Suppressor macrophage treated with lipopolysaccharide for 4 hours (primary cell): ENCODE data around the gene PLCB2.
A peak's percentile ranks its signal among the peaks of the same experiment; 100 is the strongest.

Experiments
- DNase-seq: peaks from one replicate; pipeline ENCODE4 v3.0.0-alpha.2; 2020

Gene PLCB2

DNA sequence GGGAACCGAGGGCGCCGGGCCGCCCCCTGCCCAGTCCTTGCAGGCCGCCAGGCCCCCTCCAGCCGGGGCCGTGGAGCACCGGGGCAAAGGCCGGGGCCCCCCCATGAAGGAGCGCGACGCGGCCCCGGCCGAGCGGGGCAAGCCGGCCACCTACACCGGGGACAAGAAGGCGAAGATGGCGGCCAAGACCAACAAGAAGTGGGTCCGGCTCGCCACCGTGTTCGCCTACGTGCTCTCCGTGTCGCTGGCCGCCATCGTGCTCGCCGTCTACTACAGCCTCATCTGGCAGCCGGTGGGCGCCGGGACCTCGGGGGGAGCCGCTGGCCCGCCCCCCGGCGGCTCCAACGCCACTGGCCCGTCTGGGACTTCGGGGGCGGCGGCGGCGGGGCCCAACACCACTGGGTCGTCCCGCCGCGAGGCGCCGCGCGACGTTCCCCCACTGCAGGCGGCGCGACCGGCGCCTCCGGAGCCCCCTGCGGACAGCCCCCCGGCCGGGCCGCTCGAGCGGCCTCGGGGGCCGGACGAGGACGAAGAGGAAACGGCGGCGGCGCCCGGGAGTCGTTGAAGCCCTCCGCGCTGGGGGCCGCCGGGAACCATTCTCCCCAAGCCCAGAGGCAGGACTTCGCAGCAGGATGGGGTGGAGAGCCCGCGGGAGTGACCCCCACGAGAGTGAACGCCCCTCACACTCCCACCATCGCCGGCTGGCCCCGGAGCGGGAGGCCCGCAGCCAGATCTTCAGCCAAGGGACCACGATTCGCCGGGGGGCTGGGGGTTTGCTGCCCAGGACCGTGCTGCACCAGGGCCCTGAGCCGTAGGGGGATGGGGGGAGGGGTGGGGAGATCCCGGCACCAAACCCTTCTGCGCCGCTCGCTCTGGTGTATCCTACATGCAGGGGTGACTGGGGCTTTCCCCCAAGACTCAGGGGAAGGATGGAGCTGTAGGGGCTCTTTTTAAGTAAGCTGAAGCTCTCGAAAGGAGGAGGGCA, 16.5 kb upstream of the PLCB2 start:
- peak; percentile 50 for DNase-seq

DNA sequence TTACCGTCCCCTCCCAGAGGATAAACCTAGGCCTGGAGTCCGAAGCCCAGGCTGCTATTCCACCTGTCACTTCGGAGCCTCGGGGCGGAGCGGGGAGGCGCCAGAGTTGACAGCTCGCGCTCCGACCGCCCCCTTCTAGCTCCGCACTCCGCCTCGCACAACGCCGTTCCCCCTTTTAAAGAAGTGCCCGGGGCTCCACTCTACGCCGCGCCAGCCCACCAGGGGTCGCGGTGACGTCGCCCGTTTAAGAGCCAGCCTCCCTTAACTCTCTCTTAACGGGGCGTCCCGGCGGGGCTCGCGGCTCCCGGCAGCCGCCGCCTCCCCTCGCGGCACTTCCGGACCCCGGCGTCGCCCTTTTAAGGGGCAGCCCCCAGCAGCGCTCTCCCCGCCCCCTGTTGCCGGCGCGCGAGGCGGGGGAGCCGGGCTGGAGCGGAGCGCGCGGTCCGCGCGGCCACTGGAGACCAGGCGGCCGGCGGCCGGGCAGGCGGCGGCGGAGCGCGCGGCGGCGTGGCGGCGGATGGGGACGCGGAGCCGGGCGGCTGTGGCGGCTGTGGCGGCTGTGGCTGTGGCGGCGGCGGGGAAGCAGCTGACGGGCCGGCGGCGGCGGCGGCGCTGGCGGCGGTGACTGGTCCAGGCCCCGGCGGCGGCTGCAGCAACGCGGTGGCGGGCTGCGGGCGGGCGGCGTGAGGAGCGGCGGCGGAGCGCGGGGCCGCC, 15.7 kb upstream of the PLCB2 start, which contains the start of gene INAFM2:
TSS of gene INAFM2 (plus strand) at position 454 of the 714 bp plus-strand sequence. CDS start 364 bp downstream, outside the sequence.
- peak; percentile 93 for DNase-seq

DNA sequence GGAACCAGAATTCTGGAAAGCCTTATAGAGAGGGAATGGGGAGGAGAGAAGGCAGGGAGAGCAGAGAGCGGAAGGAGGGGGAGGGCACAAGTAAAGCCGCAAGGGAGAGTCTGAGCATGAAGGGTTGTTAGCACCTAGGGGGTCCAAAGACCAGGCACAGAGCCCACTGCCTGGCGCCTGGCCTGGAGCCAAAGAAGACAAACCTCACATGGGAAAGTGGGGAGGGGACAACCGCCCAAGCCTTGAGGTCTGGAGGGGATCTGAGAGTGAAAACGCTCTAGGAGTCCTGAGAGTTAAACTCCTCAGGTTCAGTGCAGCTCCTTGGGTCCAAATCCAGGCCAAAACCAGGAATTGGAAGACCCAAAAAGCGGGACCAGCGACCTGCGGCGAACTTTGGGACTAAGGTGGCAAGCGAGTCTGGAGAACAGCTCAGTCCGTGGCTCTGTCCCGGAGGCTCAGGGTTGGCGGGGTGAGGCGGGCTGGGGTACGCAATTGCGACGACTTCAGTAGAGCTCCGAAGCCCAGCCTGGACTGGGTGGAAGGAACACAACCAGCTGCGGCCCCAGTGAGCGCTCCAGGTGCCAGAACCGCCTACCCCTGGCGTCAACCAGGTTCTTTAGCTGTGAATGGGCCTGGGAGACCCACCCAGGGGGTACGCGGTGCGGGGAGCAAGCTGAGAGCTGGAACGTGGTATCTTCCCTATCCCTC, 14.9 kb upstream of the PLCB2 start:
- DNase-seq: no peak

DNA sequence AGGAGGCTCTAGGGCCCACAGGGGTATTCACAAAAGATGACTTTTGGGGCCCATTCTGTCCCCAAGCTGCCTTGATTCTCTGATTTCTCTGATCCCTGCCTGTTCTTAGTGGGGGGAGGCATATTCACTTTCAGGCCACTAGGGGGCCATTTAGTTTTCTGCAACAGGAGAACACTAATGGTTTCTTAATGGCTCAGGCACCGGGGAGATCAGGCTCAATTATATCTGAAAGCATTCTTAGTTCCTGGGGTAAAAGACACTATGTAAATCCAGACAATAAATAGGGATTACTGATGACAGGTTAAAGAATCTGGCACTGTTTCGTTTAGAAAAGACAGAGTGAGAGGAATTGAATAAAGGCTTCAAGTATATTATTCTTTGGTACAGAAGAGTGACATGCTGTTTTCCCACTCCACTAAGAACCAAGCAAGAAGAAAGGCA, 13.2 kb upstream of the PLCB2 start:
- DNase-seq: peak; percentile 84

DNA sequence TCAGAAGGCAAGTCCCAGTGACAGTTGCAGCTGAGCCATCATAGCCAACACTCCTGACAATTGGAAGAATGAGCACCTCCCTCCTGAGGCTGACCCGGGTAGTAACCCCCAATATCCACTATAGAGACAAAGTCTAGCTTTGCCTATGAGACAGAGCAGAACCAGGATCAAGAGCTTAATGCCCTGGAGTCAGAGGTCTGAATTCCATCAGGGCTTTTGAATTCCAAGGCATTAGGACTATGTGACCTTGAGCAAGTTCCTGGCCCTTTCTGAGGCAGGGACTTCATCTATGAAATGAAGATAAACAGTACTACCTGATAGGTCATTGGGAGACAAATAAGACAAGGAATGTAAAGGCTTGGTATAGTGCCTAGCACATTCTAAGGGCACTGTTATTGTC, 12.7 kb upstream of the PLCB2 start:
- no peak for DNase-seq

DNA sequence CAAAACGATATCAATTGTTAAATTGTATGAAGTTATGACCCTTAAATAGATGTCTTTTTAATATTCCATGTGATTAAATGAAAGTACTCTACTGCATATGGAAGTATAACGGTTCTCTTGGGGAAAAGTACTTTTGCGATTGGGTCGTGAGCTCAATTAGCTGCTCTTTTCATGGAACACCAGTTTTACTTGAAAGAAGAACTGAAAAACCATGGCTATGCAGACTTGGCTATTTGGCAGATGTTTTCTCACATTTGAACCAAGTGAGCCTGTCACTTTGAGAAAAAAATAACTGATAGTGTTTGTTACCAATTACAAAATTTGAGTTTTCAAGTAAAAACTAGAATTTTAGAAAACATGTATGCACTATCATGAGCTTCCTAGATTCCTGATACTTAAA, 9.8 kb upstream of the PLCB2 start:
- no peak for DNase-seq

DNA sequence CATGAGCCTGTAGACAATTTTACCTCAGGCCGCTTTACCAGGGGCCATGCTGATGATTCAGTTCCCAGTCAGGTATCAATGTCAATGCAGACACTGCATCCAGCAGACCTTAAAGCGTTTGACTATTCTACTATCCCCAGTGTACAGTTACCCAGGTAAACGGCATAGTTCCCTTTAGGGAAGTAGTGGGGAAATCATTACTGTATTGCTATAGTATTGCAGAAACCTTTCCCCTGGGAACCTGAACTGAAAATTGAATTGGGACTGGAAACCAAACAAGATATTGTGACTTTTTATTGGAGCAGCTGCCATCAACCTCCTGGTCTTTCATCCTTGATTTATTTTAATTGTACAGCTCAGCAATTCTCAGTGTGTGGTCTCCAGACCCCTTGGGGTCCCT, 9.2 kb upstream of the PLCB2 start:
- DNase-seq: no peak

DNA sequence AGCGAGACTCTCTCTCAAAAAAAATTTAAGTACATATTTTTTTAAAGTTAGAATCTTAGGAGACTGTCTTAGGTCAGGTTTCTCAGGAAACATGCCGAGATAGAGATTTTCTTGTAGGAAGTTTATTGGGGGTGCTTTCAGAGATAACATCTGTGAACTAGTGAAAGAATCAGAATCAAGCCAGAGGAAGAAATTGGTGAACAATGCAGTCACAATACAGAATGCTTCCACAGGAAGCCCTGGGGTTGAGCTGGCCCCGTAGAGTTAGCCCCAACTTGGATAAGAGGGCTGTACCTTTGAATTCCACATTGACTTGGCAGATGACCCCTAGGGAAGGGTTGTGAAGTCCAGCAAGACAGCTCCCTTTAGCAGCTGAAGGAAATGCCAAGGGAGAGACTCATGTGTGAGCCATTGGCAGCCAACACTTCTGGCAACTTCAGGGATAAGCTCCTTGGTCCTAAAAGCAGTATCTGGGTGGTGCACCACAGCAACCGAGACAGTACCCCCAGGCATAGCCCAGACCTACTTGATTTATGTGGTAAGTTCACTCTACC, 7.1 kb upstream of the PLCB2 start:
- no peak for DNase-seq

DNA sequence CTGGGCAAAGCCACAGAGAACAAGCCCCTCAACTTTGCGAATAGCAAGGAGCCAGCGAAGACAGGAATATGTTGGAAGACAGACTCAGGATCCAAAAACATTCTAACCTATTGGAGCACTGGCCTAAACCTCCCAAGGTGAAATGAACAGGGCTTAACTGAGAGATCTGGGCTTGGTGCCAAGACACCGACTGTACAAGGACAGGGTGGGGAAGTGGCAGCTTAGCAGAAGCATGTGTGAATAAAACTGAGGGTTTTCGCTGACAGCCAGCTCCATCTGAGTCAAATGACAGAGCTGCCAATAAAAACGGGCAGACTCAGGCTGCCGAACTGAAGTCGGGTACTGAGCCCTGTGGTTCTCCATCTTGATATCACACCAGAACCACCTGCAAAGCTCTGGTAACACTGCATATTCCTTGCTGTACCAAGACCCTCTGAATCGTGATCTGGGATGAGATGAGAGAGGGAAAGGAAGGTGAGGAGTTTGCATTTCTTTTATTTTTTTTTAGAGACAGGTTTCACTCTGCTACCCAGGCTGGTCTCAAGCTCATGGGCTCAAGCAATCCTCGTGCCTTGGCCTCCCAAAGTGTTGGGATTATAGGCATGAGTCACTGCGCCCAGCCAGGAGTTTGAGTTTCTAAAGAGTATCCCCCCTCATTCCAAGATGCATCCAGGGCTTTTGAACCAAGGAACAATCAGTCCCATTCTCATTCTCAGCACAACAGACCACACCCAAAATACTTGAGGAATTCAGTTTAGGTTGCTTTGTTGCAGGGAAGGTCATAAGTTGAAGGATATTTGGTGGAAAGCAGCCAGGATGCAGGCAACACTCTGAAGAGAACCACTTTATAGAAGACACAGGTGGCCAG, 6.0 kb upstream of the PLCB2 start:
- DNase-seq: peak; percentile 61

DNA sequence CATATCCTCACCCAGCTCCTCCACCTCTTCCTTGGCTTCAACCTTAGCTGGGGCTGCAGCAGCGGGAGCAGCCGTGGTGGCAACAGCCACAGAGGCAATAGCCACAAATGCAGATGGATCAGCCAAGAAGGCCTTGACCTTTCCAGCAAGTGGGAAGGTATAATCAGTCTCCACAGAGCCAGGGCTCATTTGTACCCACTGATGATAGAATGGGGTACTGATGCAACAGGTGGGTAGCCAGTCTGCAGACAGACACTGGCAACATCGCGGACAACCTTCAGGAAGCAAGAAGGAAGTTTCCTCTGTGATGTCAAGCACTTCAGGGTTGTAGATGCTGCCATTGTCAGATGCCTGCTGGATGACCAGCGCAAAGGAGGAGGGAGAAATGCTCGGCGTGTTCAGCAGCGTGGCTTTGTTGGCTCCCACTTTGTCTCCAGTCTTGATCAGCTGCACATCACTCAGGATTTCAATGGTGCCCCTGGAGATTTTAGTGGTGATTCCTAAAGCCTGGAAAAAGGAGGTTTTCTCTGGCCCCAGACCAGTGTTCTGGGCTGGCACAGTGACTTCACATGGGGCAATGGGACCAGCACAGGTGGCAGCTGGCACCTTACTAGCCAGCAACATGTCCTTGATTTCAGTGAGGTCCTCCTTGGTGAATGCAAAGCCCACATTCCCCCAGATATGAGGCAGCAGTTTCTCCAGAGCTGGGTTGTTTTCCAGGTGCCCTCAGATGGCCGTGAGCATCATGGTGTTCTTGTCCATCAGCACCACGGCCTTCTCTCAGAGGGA, 4.8 kb upstream of the PLCB2 start:
- DNase-seq: no peak

DNA sequence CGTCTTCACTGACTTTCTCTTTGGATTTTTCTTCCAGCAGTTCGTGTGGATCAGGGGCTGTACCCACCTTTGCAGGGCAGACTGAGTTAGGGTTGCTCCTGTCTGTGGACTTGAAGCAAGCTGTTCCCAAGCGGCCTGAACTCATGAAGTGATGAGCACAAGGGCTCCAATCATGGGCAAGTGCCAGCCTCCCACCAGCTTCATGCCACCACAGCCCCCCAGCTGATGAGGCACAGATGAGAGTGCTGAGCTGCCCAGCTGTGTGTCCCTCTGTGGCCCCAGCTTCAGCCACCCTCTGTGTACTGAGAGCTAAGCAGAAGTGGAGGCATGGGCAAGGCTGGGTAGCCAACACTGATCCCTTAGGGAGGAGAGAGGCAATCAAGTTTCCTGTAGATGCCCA, 3.3 kb upstream of the PLCB2 start:
- DNase-seq: no peak

DNA sequence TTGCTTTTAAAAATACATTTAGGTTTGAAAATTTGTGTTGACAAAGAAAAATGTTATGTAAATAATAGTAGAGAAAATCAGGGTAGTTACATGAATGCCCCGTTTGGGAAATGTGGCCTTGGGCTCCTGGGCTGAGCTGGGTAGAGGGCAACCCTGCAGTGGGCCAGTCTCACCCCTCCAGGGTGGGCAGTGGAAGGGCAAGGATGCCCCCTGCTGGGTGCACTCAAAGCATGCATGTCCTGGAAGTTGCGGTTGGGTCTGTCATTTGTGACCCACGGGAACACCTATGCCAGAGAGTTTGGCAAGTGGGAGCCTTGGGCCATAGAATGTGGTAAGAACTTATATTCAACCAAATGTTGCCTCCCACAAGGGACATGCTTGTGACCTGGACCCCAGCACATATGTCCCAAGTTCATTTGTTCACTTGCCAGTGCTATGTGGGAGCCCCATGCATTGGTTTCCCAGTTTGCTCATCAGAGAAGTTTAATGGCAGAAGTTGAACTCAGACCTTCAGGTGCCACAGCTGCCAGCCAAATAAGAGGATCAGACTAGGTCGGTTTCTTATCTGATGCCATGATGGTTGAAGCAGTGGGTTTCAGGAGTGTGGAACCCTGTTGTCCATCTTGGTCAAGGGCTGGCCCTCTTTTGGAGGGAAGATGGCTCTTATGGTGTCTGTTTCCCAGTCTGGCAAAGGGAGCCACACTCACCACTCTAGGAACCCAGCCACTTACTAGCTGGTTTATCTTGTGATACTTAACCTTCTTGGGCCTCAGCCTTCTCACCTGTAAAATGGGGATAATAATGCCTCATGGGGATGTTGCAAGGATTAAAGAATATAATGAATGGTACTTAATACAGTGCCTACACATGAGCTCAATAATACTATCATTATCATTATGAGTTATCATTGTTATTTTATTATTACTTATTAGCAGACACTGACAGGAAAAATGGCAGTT, 2.5 kb upstream of the PLCB2 start:
- DNase-seq: peak; percentile 75

DNA sequence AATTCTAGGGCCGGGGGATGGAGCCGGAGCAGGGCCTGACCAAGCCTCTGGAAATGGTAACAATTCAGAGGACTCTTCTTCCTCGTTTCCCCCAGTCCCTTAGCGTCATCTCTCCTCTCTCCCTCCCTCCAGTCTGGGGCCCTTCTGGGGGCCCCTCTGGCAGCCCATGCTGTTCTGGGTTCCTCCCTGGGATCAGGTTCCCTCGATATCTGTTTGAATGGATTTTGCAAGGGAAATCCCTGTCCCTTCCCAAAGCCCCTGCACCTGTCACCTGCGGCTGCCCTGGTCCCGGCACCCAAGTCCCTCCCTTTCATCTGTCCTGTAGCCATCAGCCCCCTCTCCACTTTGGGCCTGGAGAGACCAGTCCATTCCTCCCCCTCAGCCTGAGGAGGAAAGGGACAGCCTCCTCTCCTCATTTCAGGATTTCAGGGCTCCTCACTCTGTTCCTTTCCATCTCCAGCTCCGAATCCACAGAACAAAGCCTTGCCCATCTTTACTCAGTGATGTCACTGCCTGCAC, 1.7 kb upstream of the PLCB2 start:
- DNase-seq: no peak

DNA sequence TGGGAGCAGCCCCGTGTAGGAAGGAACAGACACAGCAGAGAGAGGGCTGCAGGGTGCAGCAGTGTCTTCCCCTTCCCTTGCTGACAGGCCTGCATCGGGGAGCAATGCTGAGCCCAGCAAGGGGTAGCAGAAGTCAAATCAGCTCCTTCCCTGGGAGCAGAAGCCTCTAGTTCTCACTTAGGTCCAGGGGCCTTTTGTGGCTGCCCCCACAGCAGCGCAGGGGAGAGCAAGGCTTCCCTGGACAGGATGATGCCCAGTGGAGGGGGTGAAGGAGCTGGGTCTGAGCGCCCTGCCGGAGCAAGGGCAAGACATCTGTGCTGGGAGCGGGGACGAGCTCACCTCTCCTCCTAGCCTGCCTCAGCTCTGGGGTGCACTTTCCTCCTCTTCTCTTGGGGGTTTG, 827 bp downstream of the PLCB2 start:
- no peak for DNase-seq

DNA sequence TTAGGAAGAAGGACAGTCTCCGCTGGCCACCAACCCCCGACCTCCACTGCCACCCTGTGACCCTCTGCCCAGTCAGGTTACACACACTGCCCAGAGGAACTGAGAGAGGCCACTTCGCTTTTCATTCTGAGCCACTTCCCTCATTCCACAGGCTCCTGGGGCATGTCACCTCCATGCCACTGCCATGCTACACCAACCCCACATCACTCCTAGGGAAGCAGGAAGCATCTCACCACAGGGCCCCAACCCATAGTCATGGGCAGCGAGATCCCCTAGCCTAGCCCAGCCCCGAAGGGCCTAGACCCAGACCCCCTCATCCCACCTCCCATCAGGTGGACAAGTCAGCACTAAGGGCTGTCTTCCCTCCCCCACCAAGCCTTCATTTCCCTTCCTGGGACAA, 1.4 kb downstream of the PLCB2 start:
- peak; percentile 67 for DNase-seq

DNA sequence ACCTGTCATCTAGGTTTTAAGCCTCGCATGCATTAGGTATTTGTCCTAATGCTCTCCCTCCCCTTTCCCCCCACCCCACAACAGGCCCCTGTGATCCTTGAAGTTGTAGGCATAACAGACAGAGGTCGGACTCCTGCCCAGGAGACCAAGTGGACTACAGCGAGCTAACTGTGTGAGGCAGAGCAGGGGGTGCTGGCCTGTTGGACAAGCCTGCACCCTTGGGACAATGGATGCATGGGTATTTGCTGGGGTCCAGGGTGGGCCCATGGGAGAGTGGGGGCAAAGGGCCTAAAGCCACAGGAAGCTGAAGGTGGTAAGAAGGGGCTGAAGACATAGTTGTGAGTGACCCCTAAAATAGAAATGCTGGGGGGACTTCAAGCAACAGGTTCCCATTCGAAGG, 2.5 kb downstream of the PLCB2 start:
- no peak for DNase-seq

DNA sequence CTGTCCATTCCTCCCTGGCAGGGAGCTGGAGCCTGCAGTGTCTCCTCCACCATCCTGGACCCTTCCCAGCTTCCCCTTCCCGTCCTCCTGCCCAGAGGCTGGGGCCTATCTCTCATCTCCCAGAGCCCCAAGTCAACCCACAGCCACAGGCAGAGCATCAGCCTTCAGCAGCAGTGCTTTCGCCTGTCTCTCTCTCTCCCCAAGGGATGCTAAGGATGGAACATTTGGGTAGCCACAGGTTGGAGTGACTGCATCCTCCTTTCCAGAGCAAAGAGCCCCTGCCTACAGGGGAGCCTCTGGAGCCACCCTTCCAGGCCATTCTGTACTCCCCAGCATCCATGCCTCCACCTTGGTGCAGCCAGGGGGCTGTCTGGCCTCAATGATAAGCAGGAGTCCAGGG, 4.2 kb downstream of the PLCB2 start:
- DNase-seq: no peak

DNA sequence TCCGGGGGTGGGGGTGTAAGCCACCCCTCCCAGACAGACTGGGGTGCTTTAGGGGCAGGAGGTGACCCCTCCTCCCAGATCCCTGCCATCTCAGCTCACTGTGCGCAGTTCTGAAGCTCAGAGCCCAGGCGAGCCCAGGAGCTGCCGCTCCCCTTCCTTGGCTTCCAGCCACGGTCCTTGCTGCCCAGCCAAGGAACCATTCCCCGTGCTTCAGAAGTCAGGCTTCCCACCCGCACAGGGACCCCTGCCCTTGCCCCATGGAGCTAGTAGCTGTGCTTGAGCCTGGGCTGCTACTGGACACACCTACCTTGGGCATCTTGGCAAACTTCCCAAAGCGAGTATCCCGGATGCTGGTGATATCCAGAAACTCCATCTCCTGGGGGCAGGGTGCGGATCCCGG, 4.8 kb downstream of the PLCB2 start:
- DNase-seq: no peak

DNA sequence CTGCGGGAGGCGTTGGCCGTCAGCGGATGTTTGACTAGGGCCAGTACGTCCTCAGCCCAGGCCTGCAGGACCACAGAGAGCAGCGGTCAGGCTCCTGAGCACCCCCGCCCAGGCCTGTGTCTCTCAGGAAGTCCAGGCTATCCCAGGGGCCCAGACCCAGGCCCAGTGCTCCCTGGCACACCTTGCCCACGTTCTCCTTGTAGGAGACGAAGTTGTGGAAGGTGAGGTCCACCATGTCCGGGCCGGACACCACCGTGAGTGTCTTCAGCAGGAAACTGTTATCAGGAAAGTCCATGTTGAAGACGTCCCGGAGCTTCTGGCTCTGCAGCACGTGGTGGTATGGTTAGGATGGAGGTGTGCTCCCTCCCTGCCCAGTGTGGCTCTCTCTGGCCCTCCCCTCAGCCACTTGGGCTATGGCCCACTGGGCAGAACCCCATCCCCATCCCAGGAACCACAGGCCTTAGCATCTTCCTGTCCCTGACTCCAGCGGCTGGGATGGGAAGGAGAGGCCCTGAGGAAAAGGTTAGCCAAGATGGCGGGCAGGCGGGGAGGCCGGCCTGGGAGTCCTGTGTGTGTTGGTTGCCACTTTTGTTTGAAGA, 5.3 kb downstream of the PLCB2 start:
- DNase-seq: no peak
